H1 (cell line): ENCODE measurements around the gene TFF2. TPM values are rescaled to one million over a fixed set of nuclear protein-coding genes. Genes with fewer than 3 reads are reported as not detected.

Experiments used
- CTCF ChIA-PET: fragments of 300-600 bp; sonication (Branson Sonifier 250); formaldehyde crosslinking; loops from one replicate; lab custom pipeline; 2021; ENCODE audit not compliant: partially characterized antibody; lab: Charles Lee
- POLR2A ChIA-PET: fragments of 300-600 bp; sonication (Branson Sonifier 250); formaldehyde crosslinking; loops from one replicate; lab custom pipeline; 2021; ENCODE audit warnings: inconsistent platforms; ENCODE audit not compliant: partially characterized antibody; lab: Charles Lee
- DNase-seq, 2 experiments: peaks; one replicate each; pipeline versions ENCODE4 v3.0.0 to v3.0.0-alpha.2; 2010 to 2022; ENCODE audit warnings: low spot score in 2 of 2, low read depth in 1 of 2, mixed read lengths in 1 of 2
- FAIRE-seq: peaks from 2 replicates; lab custom pipeline; 2011; peaks lifted over from hg19 to GRCh38; lab: Jason Lieb, UNC
- H2AFZ ChIP-seq: 2 replicates; pipeline ENCODE4 v1.8.1; 2012; ENCODE audit warnings: low read length, inconsistent platforms
- H2AK5ac ChIP-seq: 2 replicates; pipeline ENCODE4 v1.6.1; 2013; ENCODE audit warnings: low read depth, low read length
- H2BK120ac ChIP-seq: replicated peaks from 2 replicates; pipeline ENCODE3; 2013; ENCODE audit warnings: low read depth, low read length, inconsistent platforms
- H2BK12ac ChIP-seq: 2 replicates; pipeline ENCODE4 v1.6.1; 2013; ENCODE audit warnings: low read depth, low read length
- H2BK15ac ChIP-seq: 2 replicates; pipeline ENCODE4 v1.6.1; 2013; ENCODE audit warnings: low read length
- H2BK20ac ChIP-seq: 2 replicates; pipeline ENCODE4 v1.6.1; 2013; ENCODE audit warnings: low read length
- H2BK5ac ChIP-seq: 2 replicates; pipeline ENCODE4 v1.6.1; 2013; ENCODE audit warnings: low read depth, low read length
- H3K14ac ChIP-seq: 2 replicates; pipeline ENCODE4 v1.6.1; 2013; ENCODE audit warnings: inconsistent platforms; ENCODE audit not compliant: insufficient read length
- H3K18ac ChIP-seq: 2 replicates; pipeline ENCODE4 v1.6.1; 2013; ENCODE audit warnings: low read length; ENCODE audit errors: extremely low read depth
- H3K23ac ChIP-seq: 2 replicates; pipeline ENCODE4 v1.6.1; 2013; ENCODE audit warnings: inconsistent platforms; ENCODE audit not compliant: insufficient read length
- H3K23me2 ChIP-seq: 2 replicates; pipeline ENCODE4 v1.6.1; 2013; ENCODE audit warnings: low read depth, low read length
- H3K27ac ChIP-seq: 2 replicates; pipeline ENCODE4 v1.6.1; 2011; ENCODE audit warnings: low read depth, low read length, inconsistent platforms
- H3K27me3 ChIP-seq, 4 experiments: replicated peaks in 1 of 4; 1 replicate in 1 of 4; 2 replicates in 3 of 4; pipeline versions ENCODE4 v1.6.1 to v1.8.1; 2011 to 2013; ENCODE audit warnings: low read length in 3 of 4, mild to moderate bottlenecking in 3 of 4, inconsistent platforms in 2 of 4, mixed read lengths in 2 of 4, moderate library complexity in 1 of 4; ENCODE audit not compliant: control insufficient read depth in 3 of 4, insufficient read depth in 3 of 4; ENCODE audit errors: extremely low read depth in 1 of 4
- H3K36me3 ChIP-seq, 4 experiments: 2 replicates each; pipeline versions ENCODE4 v1.6.1 to v1.8.1; 2011 to 2013; ENCODE audit warnings: mild to moderate bottlenecking in 4 of 4, low read length in 3 of 4, moderate library complexity in 2 of 4, control low read depth in 1 of 4, inconsistent platforms in 1 of 4; ENCODE audit not compliant: insufficient read depth in 4 of 4, control insufficient read depth in 2 of 4
- H3K4ac ChIP-seq: replicated peaks from 2 replicates; pipeline ENCODE3; 2013; ENCODE audit warnings: low read length, low read depth, mixed read lengths, inconsistent platforms; ENCODE audit not compliant: insufficient read length
- H3K4me1 ChIP-seq, 4 experiments: replicated peaks in 1 of 4; 1 replicate in 1 of 4; 2 replicates in 3 of 4; pipeline versions ENCODE4 v1.6.1 to v1.8.1; 2011 to 2013; ENCODE audit warnings: low read length in 3 of 4, inconsistent platforms in 2 of 4, mixed read lengths in 1 of 4; ENCODE audit not compliant: insufficient read depth in 4 of 4, control insufficient read depth in 3 of 4
- H3K4me2 ChIP-seq, 2 experiments: 2 replicates each; pipeline versions ENCODE4 v1.6.1 to v1.8.1; 2011 to 2013; ENCODE audit warnings: low read depth in 2 of 2, low read length in 2 of 2, control low read depth in 1 of 2, inconsistent platforms in 1 of 2, mild to moderate bottlenecking in 1 of 2; ENCODE audit not compliant: insufficient read depth in 1 of 2
- H3K4me3 ChIP-seq, 4 experiments: fragments of 200-600, 300-600 bp in 1 of 4; sonication (generic), shearing (Covaris generic), sonication (Bioruptor Twin) in 1 of 4; 2 replicates each; pipeline versions ENCODE4 v1.5.1 to v1.8.1; 2011 to 2016; ENCODE audit warnings: low read length in 4 of 4, low read depth in 3 of 4, control low read depth in 2 of 4, inconsistent platforms in 2 of 4, mild to moderate bottlenecking in 2 of 4, mixed read lengths in 1 of 4, moderate library complexity in 1 of 4; ENCODE audit not compliant: insufficient read depth in 2 of 4; ENCODE audit errors: extremely low read depth in 1 of 4
- H3K56ac ChIP-seq: replicated peaks from 2 replicates; pipeline ENCODE3; 2013; ENCODE audit warnings: low read depth, mild to moderate bottlenecking, mixed read lengths, low read length, inconsistent platforms; ENCODE audit not compliant: insufficient read length
- H3K79me1 ChIP-seq: 2 replicates; pipeline ENCODE4 v1.6.1; 2013; ENCODE audit warnings: low read depth, low read length, control low read depth
- H3K79me2 ChIP-seq, 2 experiments: 2 replicates each; pipeline versions ENCODE4 v1.6.1 to v1.8.1; 2012 to 2013; ENCODE audit warnings: low read length in 2 of 2, mild to moderate bottlenecking in 2 of 2, inconsistent platforms in 1 of 2; ENCODE audit not compliant: insufficient read depth in 2 of 2, control insufficient read depth in 1 of 2
- H3K9ac ChIP-seq, 4 experiments: replicated peaks in 1 of 4; 1 replicate in 1 of 4; 2 replicates in 3 of 4; pipeline versions ENCODE4 v1.6.1 to v1.8.1; 2011 to 2013; ENCODE audit warnings: low read depth in 3 of 4, low read length in 3 of 4, control low read depth in 2 of 4, mild to moderate bottlenecking in 2 of 4, moderate library complexity in 2 of 4, inconsistent platforms in 1 of 4; ENCODE audit errors: extremely low read depth in 1 of 4
- H3K9me3 ChIP-seq, 2 experiments: 2 replicates each; pipeline versions ENCODE4 v1.6.1 to v1.8.1; 2012 to 2013; ENCODE audit warnings: mild to moderate bottlenecking in 2 of 2, moderate library complexity in 2 of 2, control low read depth in 1 of 2, inconsistent platforms in 1 of 2, low read depth in 1 of 2, low read length in 1 of 2, mixed read lengths in 1 of 2; ENCODE audit not compliant: insufficient read depth in 2 of 2
- H4K20me1 ChIP-seq, 2 experiments: replicated peaks in 1 of 2; 2 replicates each; pipeline versions ENCODE3 to v1.8.1; 2011 to 2013; ENCODE audit warnings: inconsistent platforms in 2 of 2, low read length in 2 of 2, mild to moderate bottlenecking in 1 of 2; ENCODE audit not compliant: insufficient read depth in 2 of 2, control insufficient read depth in 1 of 2
- H4K5ac ChIP-seq: 2 replicates; pipeline ENCODE4 v1.6.1; 2013; ENCODE audit warnings: low read length, low read depth, mixed read lengths, inconsistent platforms; ENCODE audit not compliant: insufficient read length
- H4K8ac ChIP-seq: 2 replicates; pipeline ENCODE4 v1.8.0; 2013; ENCODE audit warnings: mild to moderate bottlenecking, moderate library complexity, low read length, inconsistent platforms; ENCODE audit not compliant: insufficient read depth; ENCODE audit errors: extremely low read depth
- H4K91ac ChIP-seq: replicated peaks from 2 replicates; pipeline ENCODE3; 2013; ENCODE audit warnings: low read length, mixed read lengths, inconsistent platforms; ENCODE audit not compliant: insufficient read length
- CBX8 ChIP-seq: fragments of 300-800, 300-1000 bp; sonication (generic); IDR thresholded peaks from 2 replicates; pipeline ENCODE4 v1.7.1; 2016; ENCODE audit warnings: low read depth, low read length, borderline replicate concordance
- POLR2A ChIP-seq, 2 experiments: IDR thresholded peaks; 1 replicate in 1 of 2; 2 replicates in 1 of 2; pipeline ENCODE4 v1.6.1; 2011; ENCODE audit warnings: low read depth in 2 of 2, low read length in 2 of 2, mild to moderate bottlenecking in 2 of 2; ENCODE audit errors: control extremely low read depth in 1 of 2
- WGBS, 2 experiments: shearing (Covaris generic) in 1 of 2; methylation state at CpG; one replicate each; pipeline versions ENCODE4 v1.1.6 to v1.1.7; 2013 to 2015; ENCODE audit warnings: low lambda C conversion rate in 2 of 2, mixed read lengths in 2 of 2, inconsistent platforms in 1 of 2, low coverage in 1 of 2, missing lambda C conversion rate in 1 of 2; ENCODE audit not compliant: insufficient replicate concordance in 2 of 2, insufficient coverage in 1 of 2, insufficient read length in 1 of 2; ENCODE audit errors: extremely low coverage in 1 of 2, missing lambda C conversion rate in 1 of 2; 5-methylcytosine and 5-hydroxymethylcytosine counted together
- polyA plus RNA-seq, 7 experiments: library from polyadenylated mRNA; depleted of rRNA in 3 of 7; stranded (reverse) in 5 of 7; unstranded in 2 of 7; fragments of >200 nt in 5 of 7; fragments of 200-250 nt in 2 of 7; gene quantifications; 1 replicate in 5 of 7; 2 replicates in 1 of 7; 4 replicates in 1 of 7; pipeline versions ENCODE4 v1.2.1 to v1.2.3, GENCODE V29; 2011 to 2013; ENCODE audit warnings: missing spikeins in 2 of 7, mixed read lengths in 2 of 7
- total RNA-seq: library from RNA; stranded (reverse); fragmentation: NEBNext Ultra II Directional; extraction: Animal tissue kit (Norgen Biotek cat#: 25700); gene quantifications from 2 replicates; pipeline ENCODE4 v1.2.1, GENCODE V29; 2021

The TFF2 gene
- total and polyA plus RNA-seq, 2 of the 8 experiments (the other 6 are each of a cell fraction or from before 2014, with no cell fraction given), result not detected

- no peak overlapping the region for H3K27ac ChIP-seq
- no peak overlapping the region for H2BK20ac ChIP-seq
- no peak overlapping the region for H2BK5ac ChIP-seq
- H3K4me3 ChIP-seq, result no peak overlapping the region
- DNase-seq (no peak), FAIRE-seq (no peak)
- no peaks in the 10 kb centered on the region; the same call in 1 of the 2 replicates for H3K79me1 ChIP-seq
- H4K20me1 ChIP-seq, result no peaks in the 10 kb centered on the region
- no peak overlapping the region for H2AK5ac ChIP-seq
- H2BK15ac ChIP-seq, result no peak overlapping the region
- TF ChIP-seq CBX8, result no peak
- TF ChIP-seq POLR2A (IDR thresholded peaks at IDR 0.05; ENCODE audit: control extremely low read depth in 1 of 2, low read depth in 2 of 2, low read length in 2 of 2), result no peak
- H3K4ac ChIP-seq, result no peak overlapping the region
- ChIA-PET POLR2A (no interaction called here), CTCF (no interaction called here)
- no peak overlapping the region for H3K18ac ChIP-seq
- no peak overlapping the region for H2BK120ac ChIP-seq
- H3K14ac ChIP-seq, result no peak overlapping the region
- no peak overlapping the region for H2AFZ ChIP-seq
- H4K91ac ChIP-seq, result no peak overlapping the region
- H3K27me3 ChIP-seq, result no peaks in the 10 kb centered on the region
- H4K5ac ChIP-seq, result no peak overlapping the region
- H3K23ac ChIP-seq, result no peak overlapping the region
- H3K79me2 ChIP-seq, result no peaks in the 10 kb centered on the region
- no peaks in the 10 kb centered on the region for H3K23me2 ChIP-seq
- H3K9me3 ChIP-seq, result peaks cover 8 to 9% of the 10 kb centered on the region in 2 experiments
- H3K9ac ChIP-seq, result no peak overlapping the region
- H4K8ac ChIP-seq, result no peak overlapping the region
- no peak overlapping the region for H2BK12ac ChIP-seq
- H3K4me2 ChIP-seq, result no peak overlapping the region
- 92% methylated on average over 2 of the region's 2 CpGs; no CpG with 5 or more reads in 1 of the 2 experiments for WGBS, 2 experiments
- H3K56ac ChIP-seq, result no peak overlapping the region
- no peaks in the 10 kb centered on the region for H3K36me3 ChIP-seq
- no peaks in the 10 kb centered on the region for H3K4me1 ChIP-seq
Observed at GRCh38 chr21:42356046-42356445, 5.3 kb upstream of the TFF2 start.
